GM19099 (cell line): ENCODE measurements around the gene GDF9.

Experiments used
- POLR2A ChIP-seq: IDR thresholded peaks from 3 replicates; pipeline ENCODE4 v1.6.1; 2011; ENCODE audit warnings: low read depth; ENCODE audit not compliant: insufficient read length; ENCODE audit errors: extremely low read depth

GDF9 gene

DNA sequence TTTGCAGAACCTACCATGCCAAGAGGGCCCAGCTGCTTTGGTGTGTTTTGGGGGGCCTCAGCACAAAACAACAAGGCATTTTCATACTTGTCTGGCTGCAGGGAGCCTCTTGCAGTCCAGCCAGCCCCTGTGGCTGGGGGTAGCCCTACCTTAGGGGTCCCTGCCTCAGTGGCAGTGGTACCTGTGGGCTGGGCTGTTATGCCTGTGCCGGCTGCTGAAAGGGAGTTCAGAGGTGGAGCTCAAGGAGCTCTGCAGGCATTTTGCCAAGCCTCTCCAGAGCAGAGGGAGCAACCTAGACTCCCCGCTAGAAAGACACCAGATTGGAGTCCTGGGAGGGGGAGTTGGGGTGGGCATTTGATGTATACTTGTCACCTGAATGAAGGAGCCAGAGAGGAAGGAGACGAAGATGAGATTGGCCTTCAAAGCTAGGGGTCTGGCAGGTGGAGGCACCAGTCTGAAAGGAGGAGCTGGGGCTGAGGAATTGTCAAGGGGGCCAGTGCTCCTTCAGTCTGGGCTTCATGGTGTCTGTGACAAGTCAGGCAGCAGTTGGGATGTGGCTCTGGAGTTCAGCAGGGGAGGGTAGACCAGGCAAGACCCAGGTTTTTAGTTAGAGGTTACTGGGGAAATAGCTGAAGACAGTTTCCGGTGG lies 37.3 kb downstream of the GDF9 start:
- no peak for TF ChIP-seq POLR2A

GRCh38 chr5:132827943-132828673 lies 38.2 kb downstream of the GDF9 start:
- no peak for TF ChIP-seq POLR2A

DNA sequence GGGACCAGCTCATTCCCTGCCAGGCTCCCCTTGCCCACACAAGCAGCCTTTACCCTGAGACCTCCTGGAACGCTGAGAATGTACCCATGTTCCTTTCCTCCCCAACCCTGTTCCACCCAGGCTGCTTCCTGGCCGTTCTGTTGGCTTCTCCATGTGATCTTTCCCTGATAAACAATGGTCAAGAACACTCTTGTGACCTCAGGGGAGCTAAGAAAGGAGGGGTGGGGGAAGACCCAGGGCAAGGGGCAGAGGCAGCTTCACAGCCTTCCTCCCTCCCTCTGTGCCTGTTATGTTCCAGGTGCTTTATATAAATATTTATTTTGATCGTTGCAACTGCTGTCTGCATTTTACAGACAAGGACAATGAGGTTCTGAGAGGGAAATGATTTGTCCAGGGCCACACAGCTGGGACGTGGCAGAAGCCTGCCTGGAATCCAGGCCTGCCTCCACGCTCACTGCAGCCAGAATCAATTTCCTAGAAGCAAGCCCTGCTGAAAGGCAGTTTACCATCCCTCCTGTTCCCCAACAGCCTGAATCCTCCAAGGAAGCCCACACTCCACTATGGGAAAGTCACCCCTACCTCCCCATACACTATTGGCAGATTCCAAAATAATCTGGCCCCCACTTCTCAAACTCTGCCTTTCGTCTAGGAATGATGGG lies 39.7 kb downstream of the GDF9 start:
- no peak for TF ChIP-seq POLR2A

DNA sequence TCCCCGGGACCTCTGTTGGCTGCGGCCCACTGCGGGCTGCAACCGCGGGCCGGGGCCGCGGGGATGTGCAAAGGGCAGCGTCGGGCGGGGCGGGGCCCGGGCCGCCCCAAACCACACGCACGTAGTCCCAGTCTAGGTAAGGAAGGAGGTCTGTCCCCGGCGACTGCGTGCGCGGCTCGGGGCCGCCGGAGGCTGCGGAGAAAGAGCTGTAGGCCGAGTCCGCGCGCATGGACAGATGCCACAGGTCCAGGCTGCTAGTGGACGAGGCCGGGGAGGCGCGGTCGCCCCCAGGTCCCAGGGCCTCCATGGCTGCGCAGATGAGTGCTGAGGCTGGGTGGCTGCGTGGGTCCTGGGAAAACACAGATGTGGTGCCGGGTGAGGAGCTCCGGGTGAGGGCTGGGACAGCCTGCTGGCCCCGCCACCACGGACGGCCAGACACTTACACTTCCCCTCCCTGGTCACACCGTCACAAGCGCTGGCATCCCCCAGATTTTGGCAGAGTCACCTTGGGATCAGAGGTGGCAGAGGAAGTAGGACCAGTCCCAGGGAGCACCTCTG lies 40.4 kb downstream of the GDF9 start:
- no peak for TF ChIP-seq POLR2A

DNA sequence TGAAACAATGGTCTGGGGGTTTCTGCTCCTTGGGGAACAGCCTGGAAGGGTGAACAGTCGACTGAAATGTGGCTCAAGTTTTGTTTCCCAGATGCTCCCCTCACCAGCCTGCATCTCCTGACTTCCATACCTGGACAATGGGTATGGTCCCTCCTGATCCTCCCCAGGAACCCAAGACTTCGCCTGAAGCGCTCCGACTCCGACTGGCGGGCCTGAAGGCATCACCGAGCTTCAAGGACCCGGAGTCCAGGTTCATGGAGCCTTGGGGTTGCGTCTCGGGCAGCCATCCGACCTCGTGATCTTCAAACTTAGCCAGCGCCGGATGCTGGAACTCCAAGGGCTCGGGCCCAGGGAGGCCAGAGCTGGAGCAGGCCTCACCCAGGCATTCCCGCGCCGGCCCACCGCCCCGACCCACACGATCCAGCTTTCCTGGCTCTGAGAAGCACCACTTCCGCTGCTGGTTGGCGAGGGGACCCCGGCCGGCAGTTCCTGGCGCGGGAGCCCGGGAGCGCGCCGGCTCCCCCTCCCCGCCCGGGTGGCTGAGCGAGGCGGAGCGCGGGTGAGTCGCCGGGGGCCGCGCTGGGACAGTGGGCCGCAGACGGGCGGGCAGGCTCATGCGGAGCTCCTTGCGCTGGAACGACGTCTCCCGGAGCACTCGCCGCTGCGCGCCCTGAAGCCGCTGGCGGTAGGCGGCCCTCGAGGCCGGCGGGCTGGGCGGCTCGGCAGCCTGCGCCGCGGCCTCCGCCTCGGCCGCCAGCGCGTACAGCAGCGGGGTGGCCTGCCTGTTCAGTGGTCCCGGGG lies 41.0 kb downstream of the GDF9 start:
- no peak for TF ChIP-seq POLR2A

GRCh38 chr5:132824426-132824825 lies 41.8 kb downstream of the GDF9 start:
- no peak for TF ChIP-seq POLR2A

GRCh38 chr5:132823481-132824050 lies 42.7 kb downstream of the GDF9 start:
- TF ChIP-seq POLR2A, result no peak

- no peak for TF ChIP-seq POLR2A
These were observed 43.4 kb downstream of the GDF9 start for GRCh38 chr5:132822650-132823480.

GRCh38 chr5:132821791-132822190 lies 44.5 kb downstream of the GDF9 start:
- TF ChIP-seq POLR2A, result no peak

GRCh38 chr5:132821350-132821749 lies 44.9 kb downstream of the GDF9 start:
- no peak for TF ChIP-seq POLR2A

DNA sequence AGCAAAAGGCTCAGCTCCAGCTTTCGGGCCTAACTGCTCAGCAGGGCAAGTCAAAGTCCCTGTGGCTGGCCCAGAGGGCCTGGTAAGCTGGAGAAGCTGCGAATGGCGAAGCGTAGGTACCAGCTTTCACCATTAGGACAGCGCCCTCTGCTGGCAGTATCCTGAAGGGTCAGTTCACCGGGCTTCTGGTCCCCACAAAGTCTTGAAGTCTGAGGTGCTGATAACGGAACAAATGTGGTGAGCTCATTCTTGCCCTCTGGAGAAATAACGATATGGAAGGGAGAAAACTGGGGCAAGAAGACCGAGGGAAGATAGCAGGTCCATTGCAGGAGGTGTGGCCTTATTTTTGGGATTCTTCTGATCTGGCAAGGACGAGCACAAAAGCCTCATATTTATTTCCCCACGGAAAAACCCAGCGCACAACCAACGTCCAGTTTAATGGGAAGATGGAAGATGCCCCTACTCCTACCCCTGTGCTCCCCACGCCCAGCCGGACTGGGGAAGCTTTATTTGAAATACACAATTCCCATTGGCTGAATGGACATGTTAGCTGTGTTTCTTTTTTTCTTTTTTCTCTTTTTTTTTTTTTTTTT lies 46.0 kb downstream of the GDF9 start:
- TF ChIP-seq POLR2A, result no peak

DNA sequence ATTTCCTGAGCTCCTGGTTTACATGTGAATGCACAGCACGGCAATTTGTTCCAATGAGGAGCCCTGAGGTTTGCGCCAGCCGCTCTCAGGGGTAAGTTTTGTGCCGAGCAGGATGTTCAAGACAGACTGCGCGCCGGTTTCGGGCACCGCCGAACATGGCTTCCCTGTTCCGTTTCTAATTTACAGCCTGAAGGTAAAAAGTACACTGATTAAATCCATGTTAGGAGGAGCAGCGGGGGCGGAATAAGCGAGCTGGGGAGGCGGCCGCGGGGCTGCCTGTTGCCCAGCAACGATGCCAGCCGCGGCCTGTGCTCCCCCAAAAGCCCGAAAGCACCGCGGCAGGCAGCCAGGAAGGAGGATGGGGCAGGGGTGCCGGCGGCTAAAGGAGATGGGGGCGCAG lies 46.8 kb downstream of the GDF9 start:
- TF ChIP-seq POLR2A, result no peak

DNA sequence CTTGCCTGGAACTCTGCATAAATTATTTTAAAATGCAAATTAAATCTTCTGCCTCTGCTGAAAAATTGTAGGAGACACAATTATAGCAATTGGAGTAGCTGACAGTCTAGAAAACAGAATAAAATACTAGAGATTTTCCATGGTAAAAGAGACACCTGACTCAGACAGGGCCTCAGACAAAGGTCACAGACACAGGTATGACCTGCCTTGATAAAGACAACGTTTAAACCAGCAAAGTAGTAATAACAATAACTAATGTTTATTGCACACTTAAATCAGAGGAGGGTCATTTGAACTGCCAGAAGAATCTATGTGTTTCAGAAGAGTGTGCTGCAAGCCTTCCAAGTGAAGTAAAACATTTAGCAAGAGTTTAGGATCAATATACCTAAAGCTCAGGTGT lies 49.3 kb downstream of the GDF9 start:
- TF ChIP-seq POLR2A, result no peak

DNA sequence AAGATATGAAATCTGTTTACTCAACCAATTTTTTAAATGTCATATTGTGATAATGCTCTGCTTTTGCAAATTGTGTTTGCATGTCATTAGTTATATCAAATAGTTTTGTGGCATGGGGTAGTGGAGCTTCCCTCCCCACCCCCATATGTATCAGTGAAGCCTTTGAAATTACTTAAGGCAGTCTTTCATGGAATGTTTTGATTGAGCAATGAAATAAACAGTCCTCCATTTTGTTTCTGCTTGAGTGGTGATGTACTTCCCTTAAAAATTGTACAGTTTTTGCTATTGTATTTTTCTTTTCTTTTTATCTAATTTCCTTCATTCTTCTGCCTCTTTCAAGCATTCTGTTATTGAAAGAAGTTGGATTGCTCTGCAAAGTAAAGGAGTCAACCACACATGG lies 49.7 kb downstream of the GDF9 start:
- no peak for TF ChIP-seq POLR2A

GRCh38 chr5:132816083-132816482 lies 50.2 kb downstream of the GDF9 start:
- TF ChIP-seq POLR2A, result no peak
